ENCODE results near the gene EDIL3. TPM values are rescaled to one million over a fixed set of nuclear protein-coding genes. Genes with fewer than 3 reads are reported as not detected.

EDIL3 gene
- total RNA-seq, 4 donors from 2014 or later: 2.8 to 20.6 (median 10.2) TPM

- no peak overlapping the region for H3K27ac ChIP-seq
- intact Hi-C loops (cut with DNase I): no loop called here
- TF ChIP-seq POLR2A (IDR thresholded peaks at IDR 0.05) (no peak), CTCF (IDR thresholded peaks at IDR 0.05) (no peak)
- no peaks in the 10 kb centered on the region for H3K4me1 ChIP-seq
- H3K9me3 ChIP-seq: no peaks in the 10 kb centered on the region
- WGBS, 2 donors: 73 to 74% methylated on average over 1 of the region's 1 CpG
- DNase-seq: no peak
- no peak overlapping the region for H3K4me3 ChIP-seq
- H3K36me3 ChIP-seq: no peaks in the 10 kb centered on the region
- no peaks in the 10 kb centered on the region for H3K27me3 ChIP-seq
Measured at GRCh38 chr5:83913593-83913992, 471.1 kb downstream of the EDIL3 start.

GRCh38 chr5:83911367-83911919 is 473.2 kb downstream of the EDIL3 start:
- WGBS, 2 donors: 40 to 64% methylated on average over 2 of the region's 2 CpGs
- H3K9me3 ChIP-seq: no peaks in the 10 kb centered on the region
- no peak overlapping the region for H3K4me3 ChIP-seq
- no peaks in the 10 kb centered on the region for H3K27me3 ChIP-seq
- H3K36me3 ChIP-seq: no peaks in the 10 kb centered on the region
- no peak overlapping the region for H3K27ac ChIP-seq
- no peak for DNase-seq
- TF ChIP-seq POLR2A (IDR thresholded peaks at IDR 0.05) (no peak), CTCF (IDR thresholded peaks at IDR 0.05) (no peak)
- intact Hi-C loops (cut with DNase I): no loop called here
- H3K4me1 ChIP-seq: no peaks in the 10 kb centered on the region

GRCh38 chr5:83900306-83900705 is 484.4 kb downstream of the EDIL3 start:
- intact Hi-C loops (cut with DNase I): no loop called here
- H3K36me3 ChIP-seq: no peaks in the 10 kb centered on the region
- no peak overlapping the region for H3K27ac ChIP-seq
- no peaks in the 10 kb centered on the region for H3K27me3 ChIP-seq
- 61 to 69% methylated on average over 3 of the region's 3 CpGs for WGBS, 2 donors
- DNase-seq: no peak
- no peaks in the 10 kb centered on the region for H3K4me1 ChIP-seq
- H3K9me3 ChIP-seq: no peaks in the 10 kb centered on the region
- TF ChIP-seq POLR2A (IDR thresholded peaks at IDR 0.05) (no peak), CTCF (IDR thresholded peaks at IDR 0.05) (no peak)
- no peak overlapping the region for H3K4me3 ChIP-seq

- Histone ChIP-seq H3K27me3 (no peaks in the 10 kb centered on the region), H3K36me3 (no peaks in the 10 kb centered on the region), H3K9me3 (no peaks in the 10 kb centered on the region), H3K4me1 (no peaks in the 10 kb centered on the region), H3K27ac (no peak overlapping the region), H3K4me3 (no peak overlapping the region)
- 52 to 62% methylated on average over 2 of the region's 2 CpGs for WGBS, 2 donors
- TF ChIP-seq POLR2A (IDR thresholded peaks at IDR 0.05) (no peak), CTCF (IDR thresholded peaks at IDR 0.05) (no peak)
- DNase-seq: no peak
- intact Hi-C loops (cut with DNase I): no loop called here
Measured at GRCh38 chr5:83899326-83899970, 485.2 kb downstream of the EDIL3 start.

GRCh38 chr5:83895860-83896259 is 488.8 kb downstream of the EDIL3 start:
- Histone ChIP-seq H3K27ac (no peak overlapping the region), H3K4me1 (no peaks in the 10 kb centered on the region), H3K4me3 (no peak overlapping the region), H3K36me3 (no peaks in the 10 kb centered on the region), H3K9me3 (no peaks in the 10 kb centered on the region), H3K27me3 (no peaks in the 10 kb centered on the region)
- 59 to 64% methylated on average over 2 of the region's 2 CpGs for WGBS, 2 donors
- TF ChIP-seq CTCF (IDR thresholded peaks at IDR 0.05) (no peak), POLR2A (IDR thresholded peaks at IDR 0.05) (no peak)
- no peak for DNase-seq
- intact Hi-C loops (cut with DNase I): no loop called here

All from esophagus squamous epithelium (tissue), 5 donors.